ENCODE data around the gene CD1C.
"Not testable (repeated sequence)": the region's sequence is repeated elsewhere in the genome, so short reads cannot be mapped to it uniquely, and the experiment has no call there.

The CD1C gene

DNA sequence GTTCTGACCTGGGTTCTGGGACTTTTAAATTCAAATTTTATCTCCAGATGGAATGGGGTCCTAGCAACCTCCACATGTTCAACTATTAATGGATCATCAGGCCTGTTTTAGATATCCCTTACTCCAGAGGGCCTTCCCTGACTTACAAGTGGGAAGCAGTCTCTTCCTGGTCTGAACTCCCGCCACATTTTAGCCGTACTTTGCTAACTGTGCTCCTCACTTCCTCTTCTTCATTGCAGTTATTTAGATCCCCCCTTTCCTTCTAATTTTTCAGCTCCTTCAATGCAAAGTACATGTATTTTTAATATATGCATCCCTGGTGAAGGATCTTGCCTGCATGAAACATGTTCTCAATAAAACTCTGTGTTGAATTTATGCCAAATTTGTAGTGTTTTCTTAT, 31.8 kb upstream of the CD1C start:
- H3K4me1 ChIP-seq (ENCODE audit: insufficient read depth, insufficient read length): no peaks in the 10 kb centered on the region

DNA sequence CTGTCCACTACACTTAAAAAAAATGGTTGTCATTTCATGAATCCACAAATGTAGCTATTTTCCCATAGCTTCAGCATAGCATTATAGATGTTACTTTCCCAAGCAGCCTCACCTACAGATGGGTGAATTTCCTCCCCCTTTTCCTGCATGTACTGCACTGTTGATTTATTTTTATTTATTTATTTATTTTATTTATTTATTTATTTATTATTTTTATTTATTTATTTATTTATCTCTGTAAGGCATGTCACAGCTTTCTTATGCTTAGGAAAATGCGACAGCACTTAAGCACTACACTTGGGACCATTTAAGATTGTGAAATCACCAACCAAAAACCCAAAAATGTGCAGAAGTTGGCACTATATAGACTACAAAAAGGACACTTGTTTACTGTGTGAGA, 30.6 kb upstream of the CD1C start:
- H3K9me3 ChIP-seq (ENCODE audit: insufficient read depth, low read length): no peaks in the 10 kb centered on the region; the same call in 1 of the 2 replicates
- no peak overlapping the region for H3K4me3 ChIP-seq (ENCODE audit: insufficient read length, low read depth)
- H3K36me3 ChIP-seq (ENCODE audit: insufficient read depth, insufficient read length, low read length): no peaks in the 10 kb centered on the region
- DNase-seq (ENCODE audit: low read depth, low spot score): no peak
- no peaks in the 10 kb centered on the region for H3K27me3 ChIP-seq (ENCODE audit: insufficient read depth, insufficient read length)
- no peak overlapping the region for H3K9ac ChIP-seq (ENCODE audit: insufficient read length, low read depth)
- H3K4me1 ChIP-seq (ENCODE audit: insufficient read depth, insufficient read length): no peaks in the 10 kb centered on the region
- TF ChIP-seq SUZ12 (IDR thresholded peaks at IDR 0.05; ENCODE audit: extremely low read depth, insufficient read depth, insufficient read length): no peak
- TF ChIP-seq ZNF274 (IDR thresholded peaks at IDR 0.05; ENCODE audit: low read depth, low read length): no peak
- no peak for TF ChIP-seq YY1 (IDR thresholded peaks at IDR 0.05; ENCODE audit: insufficient read depth, insufficient read length)

More for the DNA sequence above, 31.8 kb upstream of the CD1C start:
- Histone ChIP-seq H3K9me3 (ENCODE audit: insufficient read depth, low read length) (no peaks in the 10 kb centered on the region; the same call in 1 of the 2 replicates), H3K4me3 (ENCODE audit: insufficient read length, low read depth) (no peak overlapping the region), H3K36me3 (ENCODE audit: insufficient read depth, insufficient read length, low read length) (no peaks in the 10 kb centered on the region), H3K27me3 (ENCODE audit: insufficient read depth, insufficient read length) (no peaks in the 10 kb centered on the region), H3K9ac (ENCODE audit: insufficient read length, low read depth) (no peak overlapping the region)
- DNase-seq (ENCODE audit: low read depth, low spot score): no peak
- TF ChIP-seq YY1 (IDR thresholded peaks at IDR 0.05; ENCODE audit: insufficient read depth, insufficient read length) (no peak), ZNF274 (IDR thresholded peaks at IDR 0.05; ENCODE audit: low read depth, low read length) (no peak), SUZ12 (IDR thresholded peaks at IDR 0.05; ENCODE audit: extremely low read depth, insufficient read depth, insufficient read length) (no peak)

DNA sequence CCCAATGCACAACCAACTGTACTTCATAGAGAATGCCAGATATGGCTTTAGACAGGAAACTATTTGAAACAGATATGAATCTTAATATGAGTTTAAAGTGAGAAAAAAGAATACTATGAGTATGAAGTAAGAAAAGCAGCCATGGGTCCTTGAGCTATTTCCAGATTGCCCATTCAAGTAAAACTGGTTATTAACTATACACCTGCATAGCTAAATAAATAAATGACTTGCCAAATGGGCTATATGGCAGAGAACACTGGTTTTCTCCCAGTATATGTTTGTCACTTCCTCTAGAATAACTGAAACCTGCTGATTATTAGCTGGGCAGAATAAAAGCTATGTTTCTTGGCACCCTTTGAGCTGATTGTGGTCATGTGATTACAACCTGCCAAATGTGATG, 17.0 kb upstream of the CD1C start:
- no peaks in the 10 kb centered on the region for H3K36me3 ChIP-seq (ENCODE audit: insufficient read depth, insufficient read length, low read length)
- DNase-seq (ENCODE audit: low read depth, low spot score): no peak
- H3K9ac ChIP-seq (ENCODE audit: insufficient read length, low read depth): no peak overlapping the region
- no peaks in the 10 kb centered on the region for H3K9me3 ChIP-seq (ENCODE audit: insufficient read depth, low read length)
- TF ChIP-seq YY1 (IDR thresholded peaks at IDR 0.05; ENCODE audit: insufficient read depth, insufficient read length) (no peak), SUZ12 (IDR thresholded peaks at IDR 0.05; ENCODE audit: extremely low read depth, insufficient read depth, insufficient read length) (no peak), ZNF274 (IDR thresholded peaks at IDR 0.05; ENCODE audit: low read depth, low read length) (no peak)
- peaks cover 3% of the 10 kb centered on the region for H3K4me1 ChIP-seq (ENCODE audit: insufficient read depth, insufficient read length)
- H3K27me3 ChIP-seq (ENCODE audit: insufficient read depth, insufficient read length): no peaks in the 10 kb centered on the region
- H3K4me3 ChIP-seq (ENCODE audit: insufficient read length, low read depth): no peak overlapping the region

DNA sequence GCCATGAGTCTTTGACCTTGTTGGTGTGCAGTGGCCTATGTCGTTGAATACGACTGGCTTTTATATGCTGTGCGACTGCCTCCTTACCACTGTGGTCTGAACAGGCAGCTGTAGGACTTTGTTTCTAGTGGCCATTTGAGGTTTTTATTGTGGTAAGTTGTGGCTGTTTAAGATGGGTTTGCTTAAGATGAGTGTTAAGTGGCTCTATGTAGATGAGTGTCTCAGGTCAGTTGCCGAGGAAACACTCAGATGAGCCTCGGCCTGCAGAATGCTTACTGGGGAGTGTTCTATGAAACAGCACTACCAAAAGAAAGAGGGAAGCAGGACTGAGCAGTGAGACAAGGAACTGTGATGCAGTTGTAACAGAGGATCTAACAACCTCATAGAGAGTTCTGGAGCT, 14.9 kb upstream of the CD1C start:
- TF ChIP-seq SUZ12 (IDR thresholded peaks at IDR 0.05; ENCODE audit: extremely low read depth, insufficient read depth, insufficient read length) (no peak), ZNF274 (IDR thresholded peaks at IDR 0.05; ENCODE audit: low read depth, low read length) (no peak), YY1 (IDR thresholded peaks at IDR 0.05; ENCODE audit: insufficient read depth, insufficient read length) (no peak)

DNA sequence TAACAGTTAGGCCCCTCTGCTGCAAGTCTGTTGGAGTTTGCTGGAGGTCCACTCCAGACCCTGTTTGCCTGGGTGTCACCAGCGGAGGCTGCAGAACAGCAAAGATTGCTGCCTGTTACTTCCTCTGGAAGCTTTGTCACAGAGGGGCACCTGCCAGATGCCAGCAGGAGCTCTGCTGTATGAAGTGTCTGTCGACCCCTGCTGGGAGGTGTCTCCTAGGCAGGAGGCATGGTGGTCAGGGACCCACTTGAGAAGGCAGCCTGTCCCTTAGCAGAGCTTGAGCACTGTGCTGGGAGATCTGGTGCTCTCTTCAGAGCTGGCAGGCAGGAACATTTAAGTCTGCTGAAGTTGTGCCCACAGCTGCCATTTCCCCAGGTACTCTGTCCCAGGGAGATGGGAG, 7.3 kb upstream of the CD1C start:
- H3K9me3 ChIP-seq (ENCODE audit: insufficient read depth, low read length): peaks cover 20% of the 10 kb centered on the region
- not testable (repeated sequence) for H3K4me3 ChIP-seq (ENCODE audit: insufficient read length, low read depth); H3K4me1 ChIP-seq (ENCODE audit: insufficient read depth, insufficient read length); H3K27me3 ChIP-seq (ENCODE audit: insufficient read depth, insufficient read length); H3K9ac ChIP-seq (ENCODE audit: insufficient read length, low read depth); DNase-seq (ENCODE audit: low read depth, low spot score); H3K36me3 ChIP-seq (ENCODE audit: insufficient read depth, insufficient read length, low read length)

More for the DNA sequence above, 14.9 kb upstream of the CD1C start:
- peaks cover 8% of the 10 kb centered on the region for H3K9me3 ChIP-seq (ENCODE audit: insufficient read depth, low read length)
- no peak overlapping the region for H3K4me3 ChIP-seq (ENCODE audit: insufficient read length, low read depth)
- no peaks in the 10 kb centered on the region for H3K36me3 ChIP-seq (ENCODE audit: insufficient read depth, insufficient read length, low read length)
- no peaks in the 10 kb centered on the region for H3K27me3 ChIP-seq (ENCODE audit: insufficient read depth, insufficient read length)
- no peak overlapping the region for H3K9ac ChIP-seq (ENCODE audit: insufficient read length, low read depth)
- H3K4me1 ChIP-seq (ENCODE audit: insufficient read depth, insufficient read length): peaks cover 3% of the 10 kb centered on the region
- peak; percentile 15 for DNase-seq (ENCODE audit: low read depth, low spot score)

DNA sequence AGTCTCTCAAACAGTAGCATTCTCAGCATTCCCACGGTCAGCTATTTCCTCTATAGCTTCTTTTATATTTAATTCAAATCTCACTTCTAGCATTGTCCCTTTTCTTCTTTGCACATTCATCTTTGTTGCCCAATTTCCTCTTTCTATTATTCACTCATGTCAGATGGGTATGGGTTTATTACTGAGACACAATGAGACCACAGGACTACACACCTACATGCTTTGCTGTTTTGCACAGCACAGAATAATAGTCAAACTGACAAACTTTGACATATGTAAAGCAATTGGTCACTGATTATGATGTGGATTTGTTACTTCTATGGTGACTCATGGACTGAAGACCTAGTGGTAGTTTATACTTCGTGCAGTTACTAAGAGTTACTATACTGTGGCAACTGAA, 5.8 kb upstream of the CD1C start:
- no peak overlapping the region for H3K9ac ChIP-seq (ENCODE audit: insufficient read length, low read depth)
- DNase-seq (ENCODE audit: low read depth, low spot score): no peak
- no peak overlapping the region for H3K4me3 ChIP-seq (ENCODE audit: insufficient read length, low read depth)
- H3K4me1 ChIP-seq (ENCODE audit: insufficient read depth, insufficient read length): no peaks in the 10 kb centered on the region
- H3K9me3 ChIP-seq (ENCODE audit: insufficient read depth, low read length): peaks cover 20% of the 10 kb centered on the region
- TF ChIP-seq ZNF274 (IDR thresholded peaks at IDR 0.05; ENCODE audit: low read depth, low read length): no peak
- TF ChIP-seq SUZ12 (IDR thresholded peaks at IDR 0.05; ENCODE audit: extremely low read depth, insufficient read depth, insufficient read length): no peak
- no peak for TF ChIP-seq YY1 (IDR thresholded peaks at IDR 0.05; ENCODE audit: insufficient read depth, insufficient read length)
- H3K27me3 ChIP-seq (ENCODE audit: insufficient read depth, insufficient read length): no peaks in the 10 kb centered on the region
- H3K36me3 ChIP-seq (ENCODE audit: insufficient read depth, insufficient read length, low read length): no peaks in the 10 kb centered on the region

DNA sequence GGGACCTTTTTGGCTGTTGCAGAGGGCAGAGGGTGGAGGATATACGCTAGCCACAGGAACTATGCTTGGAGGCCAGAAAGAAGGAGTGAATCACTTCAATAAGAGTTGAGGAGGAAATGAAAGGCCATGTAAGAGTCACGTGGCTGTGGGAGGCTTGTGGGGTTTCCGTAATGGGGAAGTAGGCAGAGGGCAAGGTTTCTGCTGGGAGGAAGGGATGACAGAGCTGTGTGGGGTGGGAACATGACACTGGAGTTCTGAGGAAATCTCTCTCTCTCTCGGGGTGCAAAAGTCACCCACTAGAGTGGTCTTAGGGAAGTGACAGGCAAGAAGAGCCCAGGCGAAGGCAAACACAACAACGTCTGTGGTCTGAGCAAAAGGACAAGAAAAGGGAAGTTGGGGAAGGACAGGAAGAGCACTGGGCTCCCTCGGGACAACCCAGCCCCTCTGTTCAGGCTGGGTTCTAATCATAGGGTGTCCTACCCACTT, 3.9 kb upstream of the CD1C start:
- no peaks in the 10 kb centered on the region for H3K4me1 ChIP-seq (ENCODE audit: insufficient read depth, insufficient read length)
- peaks cover 2% of the 10 kb centered on the region; the same call in 1 of the 2 replicates for H3K9me3 ChIP-seq (ENCODE audit: insufficient read depth, low read length)
- H3K9ac ChIP-seq (ENCODE audit: insufficient read length, low read depth): no peak overlapping the region
- no peak for DNase-seq (ENCODE audit: low read depth, low spot score)
- no peak overlapping the region for H3K4me3 ChIP-seq (ENCODE audit: insufficient read length, low read depth)
- no peaks in the 10 kb centered on the region for H3K36me3 ChIP-seq (ENCODE audit: insufficient read depth, insufficient read length, low read length)
- no peaks in the 10 kb centered on the region for H3K27me3 ChIP-seq (ENCODE audit: insufficient read depth, insufficient read length)
- TF ChIP-seq SUZ12 (IDR thresholded peaks at IDR 0.05; ENCODE audit: extremely low read depth, insufficient read depth, insufficient read length): no peak
- no peak for TF ChIP-seq ZNF274 (IDR thresholded peaks at IDR 0.05; ENCODE audit: low read depth, low read length)
- no peak for TF ChIP-seq YY1 (IDR thresholded peaks at IDR 0.05; ENCODE audit: insufficient read depth, insufficient read length)

DNA sequence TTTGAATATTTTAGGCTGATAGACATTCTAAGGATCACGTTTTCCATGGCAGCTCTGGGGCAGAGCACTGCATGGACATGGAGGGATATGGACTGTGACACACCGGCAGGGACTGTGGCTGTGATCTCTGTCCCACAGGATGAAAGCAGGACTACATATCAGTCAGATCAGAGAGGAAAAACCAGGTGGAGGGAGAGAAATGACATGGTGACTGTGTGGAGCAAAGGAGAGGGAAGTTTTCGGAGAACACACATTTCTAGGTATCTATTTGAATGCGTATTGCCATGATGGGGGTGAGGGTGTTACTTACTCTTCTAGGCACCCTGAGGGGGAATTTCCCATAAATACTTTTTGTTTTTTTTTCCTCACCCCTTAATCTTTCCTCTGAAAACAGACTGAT, 3.2 kb upstream of the CD1C start:
- TF ChIP-seq YY1 (IDR thresholded peaks at IDR 0.05; ENCODE audit: insufficient read depth, insufficient read length) (no peak), SUZ12 (IDR thresholded peaks at IDR 0.05; ENCODE audit: extremely low read depth, insufficient read depth, insufficient read length) (no peak)
- no peak overlapping the region for H3K9ac ChIP-seq (ENCODE audit: insufficient read length, low read depth)
- H3K4me3 ChIP-seq (ENCODE audit: insufficient read length, low read depth): no peak overlapping the region
- DNase-seq (ENCODE audit: low read depth, low spot score): no peak
- no peaks in the 10 kb centered on the region for H3K27me3 ChIP-seq (ENCODE audit: insufficient read depth, insufficient read length)
- no peaks in the 10 kb centered on the region for H3K4me1 ChIP-seq (ENCODE audit: insufficient read depth, insufficient read length)
- H3K36me3 ChIP-seq (ENCODE audit: insufficient read depth, insufficient read length, low read length): no peaks in the 10 kb centered on the region
- no peaks in the 10 kb centered on the region for H3K9me3 ChIP-seq (ENCODE audit: insufficient read depth, low read length)

All from NT2/D1 (cell line).